Keratinocyte (primary cell): ENCODE results near the gene CRIM1.

Source experiments
- CTCF ChIP-seq, 3 experiments: IDR thresholded peaks in 1 of 3; conservative IDR thresholded peaks in 1 of 3; optimal IDR thresholded peaks in 1 of 3; 2 replicates in 2 of 3; 3 replicates in 1 of 3; pipeline versions ENCODE3 to v1.5.1; 2011; ENCODE audit warnings: low read length in 3 of 3, mild to moderate bottlenecking in 3 of 3, moderate library complexity in 2 of 3, control low read depth in 1 of 3, inconsistent platforms in 1 of 3; ENCODE audit not compliant: insufficient read depth in 2 of 3; ENCODE audit errors: extremely low read depth in 1 of 3
- EZH2 ChIP-seq: IDR thresholded peaks from one replicate; pipeline ENCODE4 v1.6.1; 2012; ENCODE audit warnings: inconsistent platforms, mild to moderate bottlenecking, low read length, moderate library complexity

- TF ChIP-seq CTCF (optimal IDR thresholded peaks at IDR 0.05 in 1 of 3, IDR thresholded peaks at IDR 0.05 in 1 of 3, conservative IDR thresholded peaks at IDR 0.05 in 1 of 3; ENCODE audit: extremely low read depth in 1 of 3, insufficient read depth in 2 of 3, low read length in 3 of 3) (no peak), EZH2 (no peak)
Observed at GRCh38 chr2:36477315-36477714, 121.7 kb downstream of the CRIM1 start.
